DND-41 (cell line): Measurements from ENCODE around the gene MSI2.

Source experiments
- ATAC-seq: fragments of 200-7000 bp; cut with Tn5 transposase; 3 replicates; pipeline ENCODE4 v1.9.1; 2021; ENCODE audit warnings: low read depth; ENCODE audit not compliant: insufficient read depth
- DNase-seq: peaks from one replicate; pipeline ENCODE4 v3.0.0-alpha.2; 2020
- H2AFZ ChIP-seq: 2 replicates; pipeline ENCODE4 v1.6.0; 2012; ENCODE audit warnings: low read depth, low read length
- H3K27ac ChIP-seq: 2 replicates; pipeline ENCODE4 v1.5.1; 2012; ENCODE audit warnings: low read length, inconsistent platforms
- H3K27me3 ChIP-seq: fragments of 200-600 bp; sonication (generic); 2 replicates; pipeline ENCODE4 v1.6.0; 2012; ENCODE audit warnings: low read length, mild to moderate bottlenecking, inconsistent platforms; ENCODE audit not compliant: insufficient read depth, poor library complexity
- H3K36me3 ChIP-seq: 2 replicates; pipeline ENCODE4 v1.5.1; 2012; ENCODE audit warnings: low read length, inconsistent platforms; ENCODE audit not compliant: insufficient read depth
- H3K4me1 ChIP-seq: 2 replicates; pipeline ENCODE4 v1.5.1; 2012; ENCODE audit warnings: mild to moderate bottlenecking, low read length; ENCODE audit not compliant: insufficient read depth
- H3K4me2 ChIP-seq: 2 replicates; pipeline ENCODE4 v1.6.0; 2012; ENCODE audit warnings: mild to moderate bottlenecking, moderate library complexity, low read length, inconsistent platforms; ENCODE audit not compliant: insufficient read depth
- H3K4me3 ChIP-seq, 2 experiments: fragments of 200-600 bp in 1 of 2; shearing (Covaris generic) in 1 of 2; 2 replicates each; pipeline ENCODE4 v1.5.1; 2012 to 2016; ENCODE audit warnings: inconsistent platforms in 2 of 2, low read length in 2 of 2, mild to moderate bottlenecking in 2 of 2, low read depth in 1 of 2, moderate library complexity in 1 of 2
- H3K79me2 ChIP-seq: 2 replicates; pipeline ENCODE4 v1.6.0; 2012; ENCODE audit warnings: low read length, inconsistent platforms; ENCODE audit not compliant: insufficient read depth
- H3K9ac ChIP-seq: 2 replicates; pipeline ENCODE4 v1.6.0; 2012; ENCODE audit warnings: low read depth, mild to moderate bottlenecking, inconsistent platforms, low read length, moderate library complexity
- H3K9me3 ChIP-seq: 2 replicates; pipeline ENCODE4 v1.5.1; 2012; ENCODE audit warnings: low read length, moderate library complexity, mild to moderate bottlenecking, inconsistent platforms; ENCODE audit not compliant: insufficient read depth, severe bottlenecking
- H4K20me1 ChIP-seq: 2 replicates; pipeline ENCODE4 v1.6.0; 2012; ENCODE audit warnings: low read length; ENCODE audit not compliant: insufficient read depth
- EZH2 ChIP-seq: IDR thresholded peaks from 3 replicates; pipeline ENCODE4 v1.6.1; 2012; ENCODE audit warnings: borderline replicate concordance, low read depth, mild to moderate bottlenecking, moderate library complexity, low read length, inconsistent platforms; ENCODE audit not compliant: severe bottlenecking
- TF ChIP-seq, protein P1 (sequence below): IDR thresholded peaks from 2 replicates; pipeline ENCODE4 v1.5.1; 2012; ENCODE audit warnings: borderline replicate concordance, low read length, moderate library complexity, mild to moderate bottlenecking; ENCODE audit not compliant: poor library complexity, severe bottlenecking; ENCODE audit errors: extremely low read depth

The MSI2 gene

DNA sequence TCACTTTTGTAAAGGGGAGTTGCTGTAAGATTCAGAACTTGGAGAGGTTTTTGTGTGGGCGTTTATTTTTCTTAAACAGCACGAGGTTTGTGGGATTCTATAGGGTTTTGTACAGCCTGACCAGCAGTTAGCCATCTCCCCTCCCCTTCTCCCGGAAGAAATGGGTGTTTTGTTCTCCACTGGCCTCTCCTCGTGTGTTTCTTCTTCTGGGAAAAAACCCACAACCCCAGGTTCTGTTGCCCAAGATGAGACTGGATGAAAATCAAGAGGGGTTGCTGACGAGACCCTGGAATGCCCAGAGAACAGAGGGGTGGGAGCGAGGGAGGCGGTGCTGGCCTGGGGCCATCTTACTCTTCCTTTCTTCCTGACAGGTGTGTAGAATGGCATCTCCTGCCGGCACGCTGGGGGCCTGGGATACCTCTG, 186.1 kb downstream of the MSI2 start:
- Histone ChIP-seq H3K9me3 (no peaks in the 10 kb centered on the region), H3K36me3 (peaks cover 39% of the 10 kb centered on the region), H3K4me3 (peak overlapping the region in 1 of 2 experiments; percentile 24; a peak in 1 of 4 replicates), H2AFZ (no peak overlapping the region), H3K9ac (peak overlapping the region; percentile 68), H3K27ac (peak overlapping the region; percentile 97), H4K20me1 (no peaks in the 10 kb centered on the region), H3K27me3 (no peaks in the 10 kb centered on the region), H3K79me2 (peaks cover 77% of the 10 kb centered on the region), H3K4me1 (peaks cover 100% of the 10 kb centered on the region), H3K4me2 (peak overlapping the region; percentile 38; the same call in 1 of the 2 replicates)
- TF ChIP-seq, protein P1, sequence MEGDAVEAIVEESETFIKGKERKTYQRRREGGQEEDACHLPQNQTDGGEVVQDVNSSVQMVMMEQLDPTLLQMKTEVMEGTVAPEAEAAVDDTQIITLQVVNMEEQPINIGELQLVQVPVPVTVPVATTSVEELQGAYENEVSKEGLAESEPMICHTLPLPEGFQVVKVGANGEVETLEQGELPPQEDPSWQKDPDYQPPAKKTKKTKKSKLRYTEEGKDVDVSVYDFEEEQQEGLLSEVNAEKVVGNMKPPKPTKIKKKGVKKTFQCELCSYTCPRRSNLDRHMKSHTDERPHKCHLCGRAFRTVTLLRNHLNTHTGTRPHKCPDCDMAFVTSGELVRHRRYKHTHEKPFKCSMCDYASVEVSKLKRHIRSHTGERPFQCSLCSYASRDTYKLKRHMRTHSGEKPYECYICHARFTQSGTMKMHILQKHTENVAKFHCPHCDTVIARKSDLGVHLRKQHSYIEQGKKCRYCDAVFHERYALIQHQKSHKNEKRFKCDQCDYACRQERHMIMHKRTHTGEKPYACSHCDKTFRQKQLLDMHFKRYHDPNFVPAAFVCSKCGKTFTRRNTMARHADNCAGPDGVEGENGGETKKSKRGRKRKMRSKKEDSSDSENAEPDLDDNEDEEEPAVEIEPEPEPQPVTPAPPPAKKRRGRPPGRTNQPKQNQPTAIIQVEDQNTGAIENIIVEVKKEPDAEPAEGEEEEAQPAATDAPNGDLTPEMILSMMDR, result no peak
- TF ChIP-seq EZH2, result no peak
- no peak for ATAC-seq
- DNase-seq, result peak; percentile 57

DNA sequence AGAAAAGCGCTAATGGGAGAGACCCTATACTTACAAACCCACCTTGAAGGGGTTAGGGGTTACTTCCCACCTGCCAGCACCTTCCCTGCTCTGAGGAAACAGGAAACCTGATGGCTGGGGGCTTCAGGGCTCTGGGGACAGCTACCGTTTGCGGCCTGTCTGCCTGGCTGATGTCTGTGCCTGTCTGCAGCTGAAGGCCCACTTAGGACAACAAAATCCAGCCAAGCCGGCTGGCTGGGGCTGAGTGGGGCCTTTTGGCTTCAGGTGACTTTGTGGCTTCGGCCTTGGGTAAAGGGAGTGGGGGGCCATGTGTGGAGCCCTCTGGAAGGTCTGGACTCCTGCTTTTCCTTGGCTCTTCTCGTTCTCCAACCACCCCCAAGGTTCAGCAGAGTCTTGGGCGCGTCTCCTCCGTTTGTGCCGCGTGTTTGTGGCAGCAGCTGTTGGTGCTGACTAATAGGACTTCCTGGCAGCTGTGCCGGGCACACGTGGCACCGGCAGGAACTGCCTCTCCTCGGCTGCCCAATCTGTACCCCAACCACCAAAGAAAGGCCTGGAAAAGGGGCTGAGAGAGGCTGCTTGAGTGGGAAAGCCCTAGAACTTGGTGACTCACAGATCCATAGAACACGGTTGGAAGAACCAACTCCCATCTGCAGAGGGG, 186.7 kb downstream of the MSI2 start:
- peak; percentile 93 for DNase-seq
- TF ChIP-seq EZH2, result no peak
- TF ChIP-seq, protein P1, result no peak
- H3K79me2 ChIP-seq, result peaks cover 82% of the 10 kb centered on the region
- peak overlapping the region; percentile 68 for H3K9ac ChIP-seq
- peak; percentile 63 for ATAC-seq
- peaks cover 45% of the 10 kb centered on the region for H3K36me3 ChIP-seq
- peak overlapping the region in 1 of 2 experiments; percentile 24; a peak in 1 of 4 replicates for H3K4me3 ChIP-seq
- H3K4me1 ChIP-seq, result peaks cover 100% of the 10 kb centered on the region
- no peak overlapping the region for H2AFZ ChIP-seq
- H3K27me3 ChIP-seq, result no peaks in the 10 kb centered on the region
- H3K4me2 ChIP-seq, result peak overlapping the region; percentile 38
- H3K9me3 ChIP-seq, result no peaks in the 10 kb centered on the region
- peak overlapping the region; percentile 97 for H3K27ac ChIP-seq
- H4K20me1 ChIP-seq, result no peaks in the 10 kb centered on the region

DNA sequence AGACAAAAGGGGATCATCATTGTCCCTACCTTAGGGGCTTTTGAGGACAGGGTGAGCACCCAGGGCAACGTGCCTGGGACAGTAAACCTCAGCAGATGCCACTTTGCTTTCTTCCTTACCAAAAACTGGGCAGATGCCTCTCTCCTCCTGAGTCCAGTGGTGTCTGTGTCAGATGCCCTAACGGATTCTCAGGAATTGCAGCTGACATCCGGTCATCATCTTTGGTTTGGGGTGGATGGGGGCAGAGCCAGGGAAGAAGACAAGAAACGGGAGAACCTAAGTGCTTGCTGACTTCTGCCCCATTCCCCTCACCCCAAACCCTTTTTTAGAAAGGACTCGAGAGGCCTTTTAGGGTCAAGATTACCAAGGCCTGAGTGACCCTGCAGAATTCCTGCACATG, 187.5 kb downstream of the MSI2 start:
- Histone ChIP-seq H3K4me3 (peak overlapping the region in 1 of 2 experiments; percentile 17; a peak in 1 of 4 replicates), H3K36me3 (peaks cover 52% of the 10 kb centered on the region), H3K79me2 (peaks cover 88% of the 10 kb centered on the region), H3K9me3 (no peaks in the 10 kb centered on the region), H3K4me1 (peaks cover 100% of the 10 kb centered on the region), H3K27ac (peak overlapping the region; percentile 97), H4K20me1 (no peaks in the 10 kb centered on the region), H3K27me3 (no peaks in the 10 kb centered on the region), H3K4me2 (peak overlapping the region; percentile 38; the same call in 1 of the 2 replicates), H2AFZ (no peak overlapping the region), H3K9ac (peak overlapping the region; percentile 68)
- ATAC-seq (no peak; the same call in 2 of the 3 replicates), DNase-seq (no peak)
- no peak for TF ChIP-seq EZH2
- TF ChIP-seq, protein P1, result peak; percentile 10
